Astrocyte of the spinal cord (primary cell): ENCODE results near the gene CEP350.
A peak's percentile ranks its signal among the peaks of the same experiment; 100 is the strongest.

Experiments
- DNase-seq: peaks from one replicate; pipeline ENCODE4 v3.0.0; 2011; ENCODE audit warnings: low read depth, low spot score
- H3K4me3 ChIP-seq: 2 replicates; pipeline ENCODE4 v1.5.1; 2011; ENCODE audit warnings: low read depth, mild to moderate bottlenecking, low read length, moderate library complexity
- CTCF ChIP-seq: IDR thresholded peaks from 2 replicates; pipeline ENCODE4 v1.5.1; 2012; ENCODE audit warnings: low read depth, mild to moderate bottlenecking, low read length, inconsistent platforms
- in situ Hi-C: cut with HindIII; loops from 2 replicates; pipeline ENCODE4 v1.10.0; 2017; ENCODE audit warnings: low sequenced_read_pairs

The CEP350 gene

GRCh38 chr1:179939941-179940340 is 14.7 kb upstream of the CEP350 start:
- H3K4me3 ChIP-seq: no peak overlapping the region
- DNase-seq: no peak
- in situ Hi-C loops: no loop called here
- TF ChIP-seq CTCF: no peak

GRCh38 chr1:179941454-179941853 is 13.2 kb upstream of the CEP350 start:
- no peak overlapping the region for H3K4me3 ChIP-seq
- DNase-seq: no peak
- no peak for TF ChIP-seq CTCF
- in situ Hi-C loops: no loop called here

GRCh38 chr1:179950651-179951050 is 4.0 kb upstream of the CEP350 start:
- in situ Hi-C loops: no loop called here
- H3K4me3 ChIP-seq: no peak overlapping the region
- DNase-seq: no peak

GRCh38 chr1:179951383-179952144 is 3.0 kb upstream of the CEP350 start:
- no peak for DNase-seq

More at GRCh38 chr1:179950651-179951050, 4.0 kb upstream of the CEP350 start:
- no peak for TF ChIP-seq CTCF

GRCh38 chr1:179952186-179952585 is 2.4 kb upstream of the CEP350 start:
- no peak for DNase-seq
- H3K4me3 ChIP-seq: no peak overlapping the region
- in situ Hi-C loops: no loop called here
- TF ChIP-seq CTCF: no peak

More at GRCh38 chr1:179951383-179952144, 3.0 kb upstream of the CEP350 start:
- H3K4me3 ChIP-seq: no peak overlapping the region
- in situ Hi-C loops: no loop called here
- TF ChIP-seq CTCF: no peak

- in situ Hi-C loops: no loop called here
- DNase-seq: no peak
- H3K4me3 ChIP-seq: peak overlapping the region; percentile 88
- TF ChIP-seq CTCF: peak; percentile 25
These were observed 577 bp upstream of the CEP350 start for GRCh38 chr1:179953974-179954492.
